B cell (primary cell): ENCODE results near the gene PHACTR2. TPM values are rescaled to one million over a fixed set of nuclear protein-coding genes. Genes with fewer than 3 reads are reported as not detected.
"Not testable (repeated sequence)": the region's sequence is repeated elsewhere in the genome, so short reads cannot be mapped to it uniquely, and the experiment has no call there.

Experiments used
- ATAC-seq: fragments of 200-7000 bp; cut with Tn5 transposase; one replicate; pipeline ENCODE4 v1.10.0; 2021; ENCODE audit warnings: low read depth, mild to moderate bottlenecking, moderate number of reproducible peaks, moderate library complexity
- CTCF ChIA-PET: fragments of 350-600 bp; sonication (Branson Sonifier 250); formaldehyde crosslinking; loops from one replicate; lab custom pipeline; 2021; ENCODE audit warnings: antibody characterized with exemption, inconsistent platforms; lab: Charles Lee
- POLR2A ChIA-PET: fragments of 350-600 bp; sonication (Branson Sonifier 250); formaldehyde crosslinking; loops from one replicate; lab custom pipeline; 2021; ENCODE audit warnings: antibody characterized with exemption; lab: Charles Lee
- DNase-seq: peaks from one replicate; pipeline ENCODE4 v3.0.0; 2013
- H2AFZ ChIP-seq: 2 replicates; pipeline ENCODE4 v1.6.1; 2012; ENCODE audit warnings: mild to moderate bottlenecking, low read depth, low read length; ENCODE audit not compliant: insufficient read depth, poor library complexity, severe bottlenecking
- H3K27ac ChIP-seq, 2 donors: 1 replicate in 1 of 2; 2 replicates in 1 of 2; pipeline ENCODE4 v1.5.1; 2012 to 2013; ENCODE audit warnings: low read length in 2 of 2, mild to moderate bottlenecking in 2 of 2, moderate library complexity in 1 of 2
- H3K27me3 ChIP-seq, 4 experiments: fragments of 200-600 bp in 1 of 4; sonication (generic) in 1 of 4; replicated peaks in 1 of 4; 1 replicate in 2 of 4; 2 replicates in 2 of 4; pipeline versions ENCODE4 v1.6.1 to v1.7.0; 2013 to 2016; ENCODE audit warnings: low read length in 3 of 4, mild to moderate bottlenecking in 2 of 4, mixed read lengths in 1 of 4, moderate library complexity in 1 of 4; ENCODE audit not compliant: insufficient read depth in 4 of 4, control insufficient read depth in 3 of 4; ENCODE audit errors: control extremely low read depth in 1 of 4
- H3K36me3 ChIP-seq, 2 experiments: replicated peaks in 1 of 2; 1 replicate in 1 of 2; 2 replicates in 1 of 2; pipeline versions ENCODE4 v1.6.1 to v1.7.1; 2013; ENCODE audit warnings: low read length in 1 of 2; ENCODE audit not compliant: insufficient read depth in 2 of 2, control insufficient read depth in 1 of 2; ENCODE audit errors: control extremely low read depth in 1 of 2, extremely low read depth in 1 of 2
- H3K4me1 ChIP-seq, 2 donors: fragments of 200-600 bp in 1 of 2; sonication (generic) in 1 of 2; 1 replicate in 1 of 2; 2 replicates in 1 of 2; pipeline versions ENCODE4 v1.5.1 to v1.6.1; 2013 to 2017; ENCODE audit warnings: low read length in 2 of 2; ENCODE audit not compliant: control insufficient read depth in 2 of 2, insufficient read depth in 2 of 2
- H3K4me2 ChIP-seq: replicated peaks from 2 replicates; pipeline ENCODE3; 2012; ENCODE audit warnings: mild to moderate bottlenecking, low read depth, low read length; ENCODE audit not compliant: poor library complexity, severe bottlenecking
- H3K4me3 ChIP-seq, 5 experiments: fragments of 200-600 bp in 1 of 5; sonication (generic) in 1 of 5; 1 replicate in 3 of 5; 2 replicates in 2 of 5; pipeline versions ENCODE4 v1.5.1 to v1.7.0; 2011 to 2016; ENCODE audit warnings: low read length in 4 of 5, mild to moderate bottlenecking in 4 of 5, low read depth in 2 of 5, control low read depth in 1 of 5, moderate library complexity in 1 of 5; ENCODE audit not compliant: insufficient read depth in 1 of 5; ENCODE audit errors: control extremely low read depth in 1 of 5, extremely low read depth in 1 of 5
- H3K79me2 ChIP-seq: fragments of 200-600 bp; sonication (generic); one replicate; pipeline ENCODE4 v1.6.0; 2016; ENCODE audit warnings: low read length; ENCODE audit not compliant: control insufficient read depth, insufficient read depth
- H3K9ac ChIP-seq: fragments of 200-600 bp; sonication (generic); 2 replicates; pipeline ENCODE4 v1.6.1; 2017; ENCODE audit warnings: mild to moderate bottlenecking, low read length, moderate library complexity
- H3K9me3 ChIP-seq, 3 donors: one replicate each; pipeline versions ENCODE4 v1.6.1 to v1.7.1; 2013; ENCODE audit warnings: low read length in 2 of 3; ENCODE audit not compliant: control insufficient read depth in 2 of 3, insufficient read depth in 1 of 3; ENCODE audit errors: control extremely low read depth in 1 of 3
- H4K20me1 ChIP-seq: 2 replicates; pipeline ENCODE4 v1.6.0; 2012; ENCODE audit warnings: mild to moderate bottlenecking, low read length; ENCODE audit not compliant: insufficient read depth, control insufficient read depth, poor library complexity, severe bottlenecking
- H3K27ac Mint-ChIP-seq: one replicate; pipeline ENCODE4 v1.8.0; 2021; ENCODE audit warnings: mixed read lengths
- H3K27me3 Mint-ChIP-seq: one replicate; pipeline ENCODE4 v1.8.0; 2021; ENCODE audit warnings: mixed read lengths
- H3K4me1 Mint-ChIP-seq: one replicate; pipeline ENCODE4 v1.8.0; 2021; ENCODE audit warnings: mixed read lengths
- H3K4me3 Mint-ChIP-seq: one replicate; pipeline ENCODE4 v1.8.0; 2021; ENCODE audit warnings: mixed read lengths
- H3K9me3 Mint-ChIP-seq: one replicate; pipeline ENCODE4 v1.8.0; 2022; ENCODE audit warnings: mixed read lengths; ENCODE audit not compliant: insufficient read depth
- EZH2 ChIP-seq: IDR thresholded peaks from 2 replicates; pipeline ENCODE4 v1.6.1; 2012; ENCODE audit warnings: borderline replicate concordance, low read depth, mild to moderate bottlenecking, moderate library complexity, low read length; ENCODE audit not compliant: insufficient read depth, poor library complexity, severe bottlenecking
- WGBS: methylation state at CpG from one replicate; pipeline ENCODE4 v1.1.5; 2013; ENCODE audit warnings: missing lambda C conversion rate; ENCODE audit not compliant: insufficient coverage; 5-methylcytosine and 5-hydroxymethylcytosine counted together
- intact Hi-C: fragments of 100-400 bp; cut with micrococcal nuclease; formaldehyde crosslinking; loops from one replicate; pipeline ENCODE4 v1.10.0; 2022
- polyA plus RNA-seq: library from polyadenylated mRNA; depleted of rRNA; stranded (reverse); fragments of >200 nt; gene quantifications from 2 replicates; pipeline ENCODE4 v1.2.3, GENCODE V29; 2012
- total RNA-seq, 2 donors: library from RNA; stranded (reverse); fragments of 120-200 nt in 1 of 2; gene quantifications; 1 replicate in 1 of 2; 2 replicates in 1 of 2; pipeline versions ENCODE4 v1.2.3 to v1.2.4, GENCODE V29; 2013 to 2022
- TF ChIP-seq, protein P1 (sequence below): fragments of 200-600 bp; IDR thresholded peaks from one replicate; pipeline ENCODE4 v1.8.0; 2022; ENCODE audit warnings: antibody characterized with exemption, mild to moderate bottlenecking

PHACTR2 gene
- total and polyA plus RNA-seq, 2 donors (not counting 1 experiment from before 2014, with no cell fraction given): 1.1 to 10.6 TPM

DNA sequence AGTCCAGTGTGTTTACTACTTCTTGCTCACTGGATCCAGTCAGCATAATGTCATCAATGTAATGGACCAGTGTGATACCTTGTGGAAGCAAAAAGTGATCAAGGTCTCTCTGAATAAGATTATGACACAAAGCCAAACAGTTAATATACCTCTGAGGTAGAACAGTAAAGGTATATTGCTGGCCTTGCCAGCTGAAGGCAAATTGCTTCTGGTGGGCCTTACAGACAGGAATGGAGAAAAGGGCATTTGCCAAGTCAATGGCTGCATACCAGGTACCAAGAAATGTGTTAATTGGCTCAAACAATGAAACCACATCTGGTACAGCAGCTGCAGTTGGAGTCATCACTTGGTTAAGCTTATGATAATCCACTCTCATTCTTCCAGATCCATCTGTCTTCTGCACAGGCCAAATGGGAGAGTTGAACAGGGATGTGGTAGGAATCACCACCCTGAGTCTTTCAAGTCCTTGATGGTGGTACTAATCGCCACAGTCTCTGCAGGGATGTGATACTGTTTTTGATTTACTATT, 193.5 kb downstream of the PHACTR2 start:
- H3K27ac Mint-ChIP-seq, H3K4me3 ChIP-seq, H3K27me3 Mint-ChIP-seq, H3K9ac ChIP-seq, POLR2A ChIA-PET, H3K4me1 ChIP-seq, H3K27me3 ChIP-seq, H3K36me3 ChIP-seq, H3K4me1 Mint-ChIP-seq, intact Hi-C loops, H4K20me1 ChIP-seq, H3K27ac ChIP-seq, H2AFZ ChIP-seq, H3K4me3 Mint-ChIP-seq, H3K79me2 ChIP-seq, H3K4me2 ChIP-seq, DNase-seq, ATAC-seq, CTCF ChIA-PET, H3K9me3 Mint-ChIP-seq: not testable (repeated sequence)
- no CpG with 5 or more reads among the region's 1 CpG for WGBS
- H3K9me3 ChIP-seq: peaks cover 0 to 13% (median 0%) of the 10 kb centered on the region in 3 donors

DNA sequence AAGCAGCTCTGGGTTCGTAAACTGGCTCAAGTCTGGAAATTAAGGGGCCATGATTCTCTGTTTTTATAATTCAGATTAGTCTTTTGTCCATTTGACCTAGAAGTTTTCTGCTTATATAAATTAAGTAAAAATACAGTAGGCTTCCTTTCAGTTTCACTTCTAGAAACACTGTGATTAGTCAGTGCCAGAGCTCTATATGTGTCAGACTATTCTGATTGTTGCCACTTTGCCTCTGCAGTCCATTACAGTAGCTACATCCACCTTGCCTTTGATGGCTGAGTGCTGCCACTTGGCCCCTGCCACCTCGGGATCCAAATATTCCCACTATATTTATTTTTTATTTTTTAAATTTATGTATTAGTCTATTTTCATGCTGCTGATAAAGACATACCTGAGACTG, 194.4 kb downstream of the PHACTR2 start:
- Mint-ChIP-seq H3K4me1 (peaks cover 4% of the 10 kb centered on the region), H3K4me3 (no peak overlapping the region), H3K27ac (no peak overlapping the region), H3K27me3 (no peaks in the 10 kb centered on the region), H3K9me3 (peaks cover 2% of the 10 kb centered on the region)
- H3K9ac ChIP-seq: no peak overlapping the region
- no peak overlapping the region for H3K4me2 ChIP-seq
- ChIA-PET POLR2A (no interaction called here), CTCF (no interaction called here)
- intact Hi-C loops: no loop called here
- H3K4me3 ChIP-seq: no peak overlapping the region
- H4K20me1 ChIP-seq: no peaks in the 10 kb centered on the region
- no peaks in the 10 kb centered on the region for H3K79me2 ChIP-seq
- H3K4me1 ChIP-seq: no peaks in the 10 kb centered on the region
- no CpG with 5 or more reads among the region's 2 CpGs for WGBS
- H3K27ac ChIP-seq: no peak overlapping the region
- H3K36me3 ChIP-seq: peaks cover 0 to under 1% of the 10 kb centered on the region in 2 experiments
- peaks cover 0 to 13% (median 0%) of the 10 kb centered on the region in 3 donors for H3K9me3 ChIP-seq
- ATAC-seq (no peak), DNase-seq (no peak)
- no peak overlapping the region for H2AFZ ChIP-seq
- no peaks in the 10 kb centered on the region for H3K27me3 ChIP-seq
- TF ChIP-seq, protein P1, sequence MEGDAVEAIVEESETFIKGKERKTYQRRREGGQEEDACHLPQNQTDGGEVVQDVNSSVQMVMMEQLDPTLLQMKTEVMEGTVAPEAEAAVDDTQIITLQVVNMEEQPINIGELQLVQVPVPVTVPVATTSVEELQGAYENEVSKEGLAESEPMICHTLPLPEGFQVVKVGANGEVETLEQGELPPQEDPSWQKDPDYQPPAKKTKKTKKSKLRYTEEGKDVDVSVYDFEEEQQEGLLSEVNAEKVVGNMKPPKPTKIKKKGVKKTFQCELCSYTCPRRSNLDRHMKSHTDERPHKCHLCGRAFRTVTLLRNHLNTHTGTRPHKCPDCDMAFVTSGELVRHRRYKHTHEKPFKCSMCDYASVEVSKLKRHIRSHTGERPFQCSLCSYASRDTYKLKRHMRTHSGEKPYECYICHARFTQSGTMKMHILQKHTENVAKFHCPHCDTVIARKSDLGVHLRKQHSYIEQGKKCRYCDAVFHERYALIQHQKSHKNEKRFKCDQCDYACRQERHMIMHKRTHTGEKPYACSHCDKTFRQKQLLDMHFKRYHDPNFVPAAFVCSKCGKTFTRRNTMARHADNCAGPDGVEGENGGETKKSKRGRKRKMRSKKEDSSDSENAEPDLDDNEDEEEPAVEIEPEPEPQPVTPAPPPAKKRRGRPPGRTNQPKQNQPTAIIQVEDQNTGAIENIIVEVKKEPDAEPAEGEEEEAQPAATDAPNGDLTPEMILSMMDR: no peak
- TF ChIP-seq EZH2: no peak

DNA sequence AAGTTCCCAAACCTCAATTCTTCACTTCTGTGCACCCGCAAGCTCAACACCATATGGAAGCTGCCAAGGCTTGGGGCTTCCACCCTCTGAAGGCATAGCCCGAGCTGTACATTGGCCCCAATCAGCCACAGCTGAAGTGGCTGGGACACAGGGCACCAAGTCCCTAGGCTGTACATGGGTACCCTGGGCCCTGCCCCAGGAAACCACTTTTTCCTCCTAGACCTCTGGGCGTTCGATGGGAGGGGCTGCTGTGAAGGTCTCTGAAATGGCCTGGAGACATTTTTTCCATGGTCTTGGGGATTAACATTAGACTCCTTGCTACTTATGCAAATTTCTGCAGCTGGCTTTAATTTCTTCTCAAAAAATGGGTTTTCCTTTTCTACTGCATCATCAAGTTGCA, 195.8 kb downstream of the PHACTR2 start:
- DNase-seq, H4K20me1 ChIP-seq, H3K27ac Mint-ChIP-seq, H3K4me1 ChIP-seq, H3K36me3 ChIP-seq, intact Hi-C loops, H2AFZ ChIP-seq, H3K4me2 ChIP-seq, H3K27ac ChIP-seq, H3K4me3 ChIP-seq, H3K79me2 ChIP-seq, CTCF ChIA-PET, H3K4me3 Mint-ChIP-seq, H3K4me1 Mint-ChIP-seq, H3K27me3 Mint-ChIP-seq, POLR2A ChIA-PET, H3K9ac ChIP-seq, H3K9me3 Mint-ChIP-seq, ATAC-seq, H3K27me3 ChIP-seq: not testable (repeated sequence)
- H3K9me3 ChIP-seq: peaks cover 0 to 18% (median 0%) of the 10 kb centered on the region in 3 donors
- 97% methylated on average over 2 of the region's 4 CpGs for WGBS
